Fibroblast of peridontal ligament (primary cell): ENCODE data around the gene SP110.

Experiments used
- DNase-seq: peaks from one replicate; pipeline ENCODE4 v3.0.0-alpha.2; 2010; ENCODE audit errors: extremely low read depth

Gene SP110

DNA sequence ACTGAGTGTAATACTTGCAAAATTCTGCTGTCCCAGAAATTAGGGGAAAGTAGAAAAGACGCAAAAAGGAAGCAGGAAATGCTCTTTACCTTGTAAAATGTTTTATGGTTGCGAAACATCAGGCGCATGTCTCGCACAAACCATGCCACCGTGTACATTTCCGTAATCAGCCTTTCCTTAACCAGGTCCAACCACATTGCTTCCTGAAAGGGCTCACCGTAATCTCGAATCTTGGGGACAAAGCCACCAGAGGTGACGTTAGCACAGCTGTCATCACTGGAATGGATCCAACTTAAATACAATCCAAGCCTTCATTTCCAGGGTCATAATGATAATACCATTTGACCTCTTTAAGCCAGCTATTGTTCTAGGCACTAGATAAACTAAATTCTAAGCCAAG is 49.3 kb downstream of the SP110 start:
- DNase-seq, result no peak

DNA sequence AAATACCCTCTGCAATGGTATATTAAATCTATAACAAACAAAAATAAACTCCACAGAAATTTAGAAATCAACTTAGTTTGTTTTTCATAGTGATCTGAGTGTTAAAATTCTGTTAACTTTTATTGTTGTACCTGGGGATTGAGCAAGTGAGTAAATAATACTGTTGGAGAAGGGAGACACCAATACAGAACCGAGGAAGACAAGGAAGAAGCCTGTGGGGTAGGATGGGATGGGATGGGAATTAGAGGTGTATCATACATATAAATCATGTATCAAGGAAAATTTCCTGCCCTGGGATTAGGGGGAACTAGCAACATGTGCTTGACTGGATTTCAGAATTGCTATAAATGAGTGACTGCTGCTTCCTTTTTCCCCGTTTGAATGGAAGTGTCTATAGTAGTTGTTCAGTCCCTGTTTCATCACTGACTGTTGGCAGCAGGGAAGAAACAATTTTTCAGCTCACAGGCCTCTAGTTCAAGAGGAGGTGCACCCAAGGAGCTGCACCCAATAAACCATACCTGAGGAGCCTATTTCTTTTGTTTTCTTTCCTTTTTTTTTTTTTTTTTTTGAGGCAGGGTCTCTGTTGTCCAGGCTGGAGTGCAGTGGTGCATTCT is 53.1 kb downstream of the SP110 start:
- DNase-seq, result no peak

DNA sequence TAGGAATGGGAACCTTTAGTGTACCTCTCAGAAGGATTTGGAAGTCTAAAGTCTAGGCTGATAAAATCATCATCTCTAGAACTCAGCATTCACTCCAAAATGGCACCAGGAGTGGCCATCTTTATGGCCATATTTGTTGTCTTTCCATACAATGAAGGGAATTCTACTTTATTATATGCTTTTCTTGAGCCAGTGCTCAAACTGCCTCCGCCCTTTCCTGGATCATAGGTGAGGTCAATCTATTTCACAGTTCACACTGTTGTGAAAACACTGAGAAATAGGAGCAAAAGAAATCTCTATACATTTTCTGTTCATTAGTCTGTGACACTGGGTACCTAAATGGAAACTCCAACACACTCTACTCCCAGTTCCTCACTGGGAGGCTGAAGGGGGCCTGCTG is 55.6 kb downstream of the SP110 start:
- DNase-seq, result no peak

DNA sequence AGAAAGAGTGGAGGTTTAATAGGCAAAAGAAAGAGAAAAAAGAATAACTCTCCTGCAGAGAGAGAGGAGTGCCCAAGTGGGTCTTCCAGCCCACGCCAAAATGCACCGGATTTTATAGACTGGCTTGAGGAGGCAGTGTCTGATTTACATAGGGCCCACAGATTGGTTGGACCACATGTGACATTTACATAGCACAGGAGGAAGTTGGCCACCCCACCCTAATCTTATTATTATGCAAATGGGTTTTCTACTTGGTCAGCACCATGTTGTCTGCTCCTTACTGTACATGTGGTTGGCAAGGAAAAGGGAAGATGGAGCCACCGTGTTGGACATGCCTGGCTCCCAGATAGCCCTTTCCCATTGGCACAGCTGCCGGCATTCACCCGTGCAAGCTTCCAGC is 56.8 kb downstream of the SP110 start:
- DNase-seq, result no peak

DNA sequence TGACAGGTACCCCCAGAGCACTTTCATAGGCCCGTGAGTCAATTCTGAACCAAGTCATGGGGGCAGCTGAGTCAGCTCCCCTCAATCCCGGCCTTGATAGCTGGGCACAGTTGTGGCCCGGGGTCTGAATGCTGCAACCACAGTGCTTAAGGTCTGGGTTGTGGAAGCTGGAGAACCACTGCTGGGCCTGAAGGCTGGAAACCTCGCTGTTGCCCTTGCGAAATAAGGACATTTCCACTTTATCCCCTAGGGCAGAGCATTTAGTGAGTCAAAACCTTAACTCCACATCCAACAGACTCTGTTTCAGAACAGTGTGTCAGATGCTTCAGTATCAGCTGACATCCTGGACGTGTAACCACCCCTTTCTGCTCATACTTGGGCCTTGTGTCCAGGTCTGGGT is 58.6 kb downstream of the SP110 start:
- peak; percentile 59 for DNase-seq

DNA sequence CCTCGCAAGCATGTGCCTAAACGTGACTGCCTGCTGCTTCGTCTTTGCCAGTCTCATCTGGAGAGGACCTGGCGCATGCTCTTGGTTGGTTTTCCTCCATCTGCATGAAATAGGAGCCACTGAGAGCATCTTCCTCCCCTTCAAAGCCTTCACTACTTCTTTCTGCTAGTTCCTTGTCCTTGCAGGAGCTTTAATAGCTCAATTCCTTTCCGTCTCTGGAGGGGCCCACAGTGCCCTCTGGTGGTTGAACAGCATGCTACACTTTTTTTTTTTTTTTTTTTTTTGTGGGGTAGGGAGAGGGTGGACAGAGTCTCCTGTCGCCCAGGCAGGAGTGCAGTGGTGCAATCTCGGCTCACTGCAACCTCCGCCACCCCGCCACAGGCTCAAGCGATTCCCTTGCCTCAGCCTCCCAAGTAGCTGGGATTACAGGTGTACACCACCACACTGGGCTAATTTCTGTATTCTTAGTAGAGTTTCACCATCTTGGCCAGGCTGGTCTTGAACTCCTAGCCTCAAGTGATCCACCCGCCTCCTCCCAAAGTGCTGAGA is 59.6 kb downstream of the SP110 start:
- DNase-seq, result peak; percentile 60

DNA sequence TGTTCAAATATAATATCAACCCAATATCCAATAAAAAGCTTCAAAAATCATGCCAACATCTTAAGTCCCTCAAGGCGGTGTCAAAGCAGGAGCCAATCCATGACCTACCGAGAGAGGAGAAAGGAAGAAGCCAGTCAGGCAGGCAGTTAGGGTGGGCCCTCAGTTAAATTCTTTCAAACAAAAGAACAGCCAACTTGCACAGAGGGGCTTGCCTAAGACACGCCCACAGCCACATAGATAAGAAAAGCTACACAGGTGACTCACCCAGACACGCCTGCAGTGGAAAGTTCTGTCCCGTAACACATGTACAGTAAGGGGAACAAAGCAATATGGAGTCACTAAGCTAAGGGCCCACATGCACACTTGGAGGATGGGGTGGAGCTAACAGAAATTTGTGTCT is 61.3 kb downstream of the SP110 start:
- no peak for DNase-seq

DNA sequence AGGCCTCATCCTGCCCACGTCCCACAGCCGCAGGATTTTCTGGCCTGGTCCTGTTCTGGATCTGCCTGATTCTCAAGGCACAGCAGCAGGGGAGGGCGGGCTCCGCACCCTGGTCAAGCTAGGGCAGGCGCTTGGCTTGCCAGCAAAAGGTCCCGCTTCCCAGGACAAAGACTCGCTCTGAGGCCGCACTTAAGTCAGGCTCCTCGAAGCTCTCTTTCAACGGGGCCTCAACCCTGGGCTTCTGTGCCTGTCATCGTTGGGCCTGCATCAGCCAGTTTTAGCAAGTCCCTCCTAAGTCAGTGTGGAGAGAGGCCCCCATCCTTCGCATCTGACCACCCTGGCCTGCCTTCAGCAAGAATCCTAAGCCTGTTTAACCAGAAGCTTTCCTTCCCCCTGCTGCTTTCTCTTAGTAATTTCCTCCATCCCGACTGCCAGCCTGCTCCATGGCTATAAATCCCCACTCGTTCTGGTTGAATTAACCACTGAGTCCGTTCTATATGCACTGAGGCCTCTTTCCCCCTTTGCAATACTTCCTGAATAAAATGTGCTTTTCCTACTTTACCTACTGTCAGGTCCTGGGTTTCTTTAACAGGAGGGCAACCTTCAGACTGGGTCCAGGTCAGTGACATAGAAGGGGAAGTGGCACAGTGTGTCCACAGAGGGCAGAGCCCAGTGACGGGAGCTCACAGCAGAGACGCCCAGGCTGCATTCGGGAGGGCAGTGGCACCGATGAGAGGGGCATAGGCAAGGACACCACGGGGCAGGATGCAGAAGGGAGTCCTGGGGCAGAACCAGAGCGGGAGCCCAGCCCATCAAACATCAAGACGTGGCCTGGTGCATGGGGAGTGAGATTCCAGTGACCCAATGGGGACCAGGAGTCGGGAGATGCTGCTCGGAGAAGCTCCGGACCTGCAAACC is 62.7 kb downstream of the SP110 start:
- DNase-seq, result no peak

DNA sequence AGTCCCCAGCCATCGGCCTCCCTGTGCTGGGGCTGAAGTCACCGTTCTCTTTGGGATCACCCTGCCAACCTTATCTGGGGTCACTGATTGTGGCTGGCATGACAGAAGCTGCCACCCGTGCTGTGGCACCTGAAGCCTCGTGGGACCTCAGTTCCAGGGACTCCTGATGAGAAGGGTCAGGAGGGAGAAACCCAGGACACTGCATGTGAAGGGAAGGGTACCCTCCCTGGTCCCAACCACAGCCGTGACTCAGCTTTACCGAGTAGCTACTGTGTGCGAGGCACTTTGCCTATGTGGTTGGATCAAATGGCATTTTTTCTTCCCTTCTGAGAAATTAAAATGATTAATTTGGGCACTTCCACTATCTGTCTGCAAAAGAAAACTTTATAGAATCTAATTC is 64.4 kb downstream of the SP110 start:
- DNase-seq, result no peak

DNA sequence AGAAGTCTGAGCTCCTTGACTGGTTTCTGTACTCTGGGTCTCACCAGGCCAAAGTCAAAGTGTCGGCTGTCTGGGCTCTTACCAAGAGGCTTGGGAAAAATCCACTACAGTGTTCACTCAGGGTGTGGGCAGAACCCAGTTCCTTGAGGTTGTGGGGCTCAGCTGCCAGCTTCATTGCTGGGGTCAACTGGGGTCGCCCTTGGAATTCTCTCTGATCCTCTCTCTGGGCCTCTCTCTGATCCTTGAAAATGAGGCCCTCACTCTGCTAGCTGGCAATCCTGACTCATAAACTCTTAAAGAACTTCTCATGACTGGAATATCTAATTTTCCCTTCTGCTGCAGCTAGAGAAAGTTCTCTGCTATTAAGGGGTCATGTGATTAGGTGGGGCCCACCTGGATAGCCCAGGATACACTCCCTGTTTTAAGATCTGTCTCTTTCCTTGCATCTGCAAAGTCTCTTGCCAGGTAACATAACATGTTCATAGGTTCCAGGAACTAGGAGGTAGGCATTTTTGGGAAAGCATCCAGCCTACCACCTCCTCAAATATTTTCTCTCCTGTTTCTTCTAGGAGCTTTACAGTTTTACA is 66.3 kb downstream of the SP110 start:
- peak; percentile 13 for DNase-seq

DNA sequence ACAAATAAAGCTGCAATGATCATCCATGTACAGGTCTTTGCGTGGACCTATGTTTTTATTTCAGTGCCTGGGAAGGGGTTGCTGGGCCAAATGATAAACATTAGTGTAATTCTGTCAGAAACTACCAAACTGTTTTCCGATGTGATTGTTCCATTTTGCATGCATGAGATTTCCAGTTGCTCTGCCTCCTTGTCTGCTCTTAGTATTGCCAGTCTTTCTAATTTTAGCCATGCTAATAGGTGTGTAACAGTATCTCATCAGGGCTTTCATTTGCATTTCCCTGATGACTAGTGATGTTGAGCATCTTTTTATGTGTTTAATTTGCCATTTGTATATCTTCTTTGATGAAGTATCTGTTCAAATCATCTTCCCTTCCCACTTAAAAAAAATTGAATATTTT is 67.5 kb downstream of the SP110 start:
- no peak for DNase-seq

DNA sequence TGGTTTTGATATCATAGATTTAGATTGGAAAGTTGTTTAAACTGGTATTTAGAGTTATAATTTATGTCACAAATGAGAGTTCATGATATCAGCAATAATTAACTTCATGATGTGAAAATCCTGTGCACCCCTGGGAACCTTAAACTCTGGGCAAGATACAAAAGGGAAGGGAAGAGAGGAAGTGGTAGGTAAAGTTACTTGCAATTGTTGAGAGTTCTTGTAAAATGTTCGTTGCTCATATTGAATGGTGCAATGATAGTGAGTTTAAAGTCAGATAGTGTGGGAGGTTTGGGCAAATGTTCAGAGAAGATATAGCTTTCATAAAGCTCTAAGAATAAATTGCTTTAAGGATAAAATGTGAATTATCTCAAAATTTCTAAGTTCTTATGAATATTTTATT is 75.4 kb downstream of the SP110 start:
- no peak for DNase-seq

DNA sequence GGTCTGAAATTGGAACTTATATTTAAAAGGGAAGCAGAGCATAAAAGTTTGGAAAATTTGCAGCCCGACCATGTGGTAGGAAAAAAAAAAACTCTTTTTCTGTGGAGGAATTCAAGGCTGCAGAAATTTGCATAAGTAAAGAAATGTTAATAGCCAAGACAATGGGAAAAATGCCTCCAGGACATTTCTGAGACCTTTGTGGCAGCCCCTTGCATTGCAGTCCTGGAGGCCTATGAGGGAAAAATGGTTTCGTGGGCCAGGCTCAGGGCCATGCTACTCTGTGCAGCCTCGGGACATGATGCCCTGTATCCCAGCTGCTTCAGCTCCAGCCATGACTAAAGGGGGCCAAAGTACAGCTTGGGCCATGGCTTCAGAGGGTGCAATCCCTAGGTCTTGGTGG is 79.1 kb downstream of the SP110 start:
- DNase-seq, result no peak

DNA sequence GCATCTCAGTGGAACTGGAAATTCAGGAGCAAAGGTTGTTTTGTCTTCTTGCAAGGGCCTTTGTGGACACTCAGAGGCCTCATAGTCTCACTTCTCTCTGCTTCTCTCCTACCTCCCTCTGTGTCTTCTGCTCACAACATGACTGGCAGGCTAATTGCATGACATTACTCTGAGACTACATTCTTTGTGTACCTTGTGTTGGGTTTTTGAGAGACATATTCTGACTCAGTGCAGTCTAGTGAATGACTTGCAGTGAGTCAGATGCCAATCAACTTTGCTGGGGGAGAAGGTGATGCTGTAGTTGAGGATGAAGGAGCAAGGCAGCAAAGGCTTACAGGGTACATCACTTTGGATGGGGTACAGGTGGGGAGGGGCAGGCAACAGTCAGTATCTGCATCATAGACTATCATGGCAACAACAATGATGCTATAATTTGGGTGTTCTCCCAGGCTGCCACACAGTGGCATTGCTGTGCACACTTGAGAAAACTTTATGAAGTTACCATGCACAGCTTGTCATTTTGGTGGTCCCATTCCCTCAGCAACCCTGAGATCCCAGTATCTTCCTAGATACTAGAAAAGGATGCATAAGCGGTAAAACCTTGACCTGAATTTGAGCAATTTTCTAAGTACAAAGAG is 81.8 kb downstream of the SP110 start:
- no peak for DNase-seq

DNA sequence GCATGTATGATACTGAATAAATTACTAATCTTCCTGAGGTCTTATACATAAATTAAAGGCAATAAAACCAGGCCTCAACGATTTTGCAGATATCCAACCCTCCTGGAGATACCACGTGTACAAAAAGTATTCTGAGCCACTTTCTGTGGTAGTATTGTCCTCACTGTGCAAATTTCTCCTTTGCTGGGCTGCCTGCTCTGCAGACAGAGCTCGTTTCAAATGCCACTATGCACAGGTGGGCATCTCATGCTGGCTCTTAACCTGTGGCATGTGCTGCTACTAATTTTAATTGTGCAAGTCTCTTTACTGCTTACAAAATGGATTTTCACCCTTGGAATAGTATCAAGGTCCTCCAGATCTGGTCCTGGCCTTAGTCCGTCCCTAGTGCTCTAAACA is 84.7 kb downstream of the SP110 start:
- DNase-seq, result no peak

DNA sequence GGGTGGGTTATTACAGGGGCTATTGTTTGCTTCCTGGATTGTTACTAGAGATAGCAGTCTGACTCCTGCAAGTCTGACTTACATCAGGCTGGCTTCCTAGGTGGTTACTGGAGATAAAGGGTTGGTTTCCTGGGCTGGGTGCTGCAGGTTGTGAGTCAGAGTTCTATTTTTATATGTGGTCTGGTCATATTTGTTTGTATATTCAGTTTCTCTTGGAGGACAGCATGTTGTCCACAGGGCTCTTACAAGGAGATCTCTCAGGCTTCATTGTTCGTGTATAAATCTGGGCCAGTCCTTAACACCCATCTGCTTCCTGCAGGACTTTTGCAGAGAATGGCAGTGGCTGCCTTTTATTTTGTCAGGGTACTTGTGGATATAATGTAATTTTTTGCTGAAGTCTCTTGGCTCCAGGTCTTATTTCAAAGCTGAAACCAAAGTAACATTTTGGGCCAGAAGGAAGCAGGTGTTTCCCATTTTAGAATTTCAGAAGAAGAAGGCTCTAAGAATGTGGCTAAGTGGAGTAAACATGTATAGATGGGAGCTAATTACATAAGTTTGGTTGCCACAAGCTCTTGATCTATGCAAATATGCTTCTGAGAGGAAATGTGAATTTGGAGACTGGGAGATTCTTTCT is 85.2 kb downstream of the SP110 start:
- DNase-seq, result peak; percentile 36

DNA sequence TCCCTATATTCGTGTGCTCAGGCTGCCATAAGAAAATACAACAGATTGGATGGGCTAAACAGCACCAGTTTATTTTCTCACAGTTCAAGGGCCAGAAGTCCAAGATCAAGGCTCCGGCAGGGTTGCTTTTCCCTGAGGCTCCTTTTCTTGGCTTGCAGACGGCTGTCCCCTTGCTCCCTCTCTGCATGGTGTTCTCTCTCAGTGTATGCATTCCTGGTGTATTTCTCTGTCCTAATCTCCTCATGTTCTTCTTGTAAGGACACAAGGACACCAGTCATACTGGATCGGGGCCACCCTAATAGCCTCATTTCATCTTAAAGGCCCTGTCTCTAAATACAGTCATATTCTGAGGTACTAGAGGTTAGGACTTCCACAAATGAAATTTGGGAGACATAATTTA is 88.4 kb downstream of the SP110 start:
- no peak for DNase-seq

DNA sequence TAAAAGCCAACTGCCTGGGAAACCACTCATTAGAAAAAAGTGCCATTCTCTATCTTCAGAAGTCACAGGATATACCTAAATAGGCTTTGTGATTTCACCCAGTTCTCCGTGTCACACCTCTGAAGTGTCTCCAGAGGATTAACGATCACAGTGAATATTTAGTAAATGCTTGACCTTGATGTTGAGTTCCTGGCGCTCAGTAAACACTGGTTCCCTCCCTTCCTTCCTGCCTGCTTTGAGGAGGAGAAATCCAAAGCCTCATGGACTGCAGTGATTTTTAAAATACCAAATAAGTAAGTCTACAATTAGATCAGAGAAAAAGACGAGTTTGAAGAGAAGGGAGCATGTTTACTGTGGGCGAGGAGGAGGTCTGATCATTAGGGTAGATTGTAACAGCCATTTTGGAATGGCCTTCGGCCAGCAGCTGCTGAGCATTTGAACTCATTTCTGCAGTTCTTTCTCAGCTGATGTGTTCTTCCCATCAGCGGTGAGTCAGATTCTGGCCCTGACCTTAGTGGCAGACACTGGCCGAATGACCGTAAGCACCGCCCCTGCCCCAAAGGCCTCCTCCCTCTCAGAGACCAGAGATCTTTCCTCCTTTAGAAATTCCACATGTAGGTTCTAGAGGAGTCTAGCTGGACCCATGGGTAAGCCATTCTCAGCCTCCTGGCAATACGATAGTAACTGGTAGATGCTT is 89.0 kb downstream of the SP110 start:
- peak; percentile 81 for DNase-seq

DNA sequence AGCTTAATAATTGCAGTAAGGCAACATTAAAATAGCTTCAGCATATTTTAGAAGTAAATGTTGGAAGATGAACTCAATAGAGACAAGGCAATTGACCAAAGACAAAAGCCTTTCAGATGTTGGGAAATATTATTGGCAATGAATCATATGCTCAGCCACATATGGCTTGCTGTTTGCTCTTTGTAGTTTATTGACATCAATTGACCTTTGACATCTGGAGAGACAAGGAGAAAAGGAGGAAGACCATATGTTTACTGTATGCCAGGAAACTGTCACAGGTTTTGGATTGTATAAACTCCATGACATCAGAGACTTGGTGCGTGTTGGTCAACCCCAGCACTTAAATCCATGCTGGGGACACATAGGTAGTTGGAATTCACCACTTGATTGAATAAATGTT is 90.4 kb downstream of the SP110 start:
- DNase-seq, result peak; percentile 5

DNA sequence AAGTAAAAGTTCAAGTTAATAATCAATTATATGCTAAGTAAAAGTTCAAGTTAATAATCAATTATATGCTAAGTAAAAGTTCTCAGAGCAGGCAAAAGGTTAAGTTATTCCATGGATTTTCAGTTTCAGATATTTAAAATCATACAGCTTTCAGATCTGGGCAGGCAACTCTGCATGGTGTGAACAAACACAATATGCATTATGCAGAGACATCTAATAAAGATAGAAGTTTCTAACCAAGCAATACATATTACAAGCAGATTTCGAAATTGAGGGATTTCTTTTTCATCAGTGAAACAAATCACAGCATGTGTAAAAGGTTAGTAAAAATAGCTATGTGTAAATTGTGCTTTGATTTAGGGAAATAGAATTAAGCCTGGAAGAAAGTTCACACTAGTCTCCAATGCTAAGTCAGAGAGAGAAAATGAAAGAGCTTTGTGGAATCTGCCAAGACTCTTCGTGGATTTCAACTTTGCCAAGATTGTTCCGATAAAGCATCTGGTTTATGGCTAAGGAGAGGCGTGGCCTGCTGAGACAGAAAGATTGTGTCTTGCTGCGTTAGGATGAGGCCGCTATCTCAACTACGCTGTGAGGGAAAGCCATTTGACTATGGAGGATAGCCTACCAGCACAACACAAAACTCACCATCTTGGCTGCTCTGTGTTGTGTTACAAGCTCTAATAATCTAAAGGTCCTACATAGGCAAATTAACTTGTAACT is 91.0 kb downstream of the SP110 start:
- DNase-seq, result peak; percentile 55

DNA sequence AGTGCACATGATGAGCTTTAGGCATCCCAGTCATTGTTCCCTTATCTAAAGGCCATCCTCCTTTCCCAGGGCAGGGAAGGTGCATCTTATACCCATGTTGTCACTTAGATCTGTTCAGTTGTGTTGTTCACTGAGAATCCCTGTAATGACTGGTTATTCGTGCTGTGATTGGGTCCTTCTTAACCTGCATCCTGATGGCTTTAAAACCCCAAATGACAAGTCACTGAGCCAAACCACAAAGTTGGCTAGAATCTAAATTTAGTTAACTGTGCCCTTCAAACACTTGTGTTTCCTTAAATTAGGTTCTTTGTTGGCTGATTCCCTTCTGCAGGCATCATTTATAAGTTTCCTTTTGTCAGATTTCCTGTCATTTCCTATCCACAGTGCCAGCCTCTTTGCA is 92.6 kb downstream of the SP110 start:
- DNase-seq, result no peak
